ENCODE measurements around the gene RIMS1. TPM values are rescaled to one million over a fixed set of nuclear protein-coding genes. Genes with fewer than 3 reads are reported as not detected.

Gene RIMS1
- polyA plus RNA-seq, 6 donors from 2014 or later: not detected

GRCh38 chr6:72081871-72082270 is 195.5 kb downstream of the RIMS1 start:
- Mint-ChIP-seq H3K4me1 (no peaks in the 10 kb centered on the region), H3K36me3 (no peaks in the 10 kb centered on the region), H3K27ac (no peak overlapping the region), H3K4me3 (no peak overlapping the region), H3K27me3 (peaks cover 10 to 34% (median 23%) of the 10 kb centered on the region in 3 donors), H3K9me3 (no peaks in the 10 kb centered on the region)
- DNase-seq (no peak), ATAC-seq (ENCODE audit: low read depth in 2 of 2) (no peak)

GRCh38 chr6:72083976-72084375 is 197.6 kb downstream of the RIMS1 start:
- H3K4me1 Mint-ChIP-seq: no peaks in the 10 kb centered on the region
- H3K27me3 Mint-ChIP-seq: peaks cover 11 to 20% (median 19%) of the 10 kb centered on the region in 3 donors
- no peak overlapping the region for H3K27ac Mint-ChIP-seq
- no peaks in the 10 kb centered on the region for H3K36me3 Mint-ChIP-seq
- H3K9me3 Mint-ChIP-seq: no peaks in the 10 kb centered on the region
- no peak for DNase-seq
- ATAC-seq (ENCODE audit: low read depth in 2 of 2): no peak
- no peak overlapping the region for H3K4me3 Mint-ChIP-seq

DNA sequence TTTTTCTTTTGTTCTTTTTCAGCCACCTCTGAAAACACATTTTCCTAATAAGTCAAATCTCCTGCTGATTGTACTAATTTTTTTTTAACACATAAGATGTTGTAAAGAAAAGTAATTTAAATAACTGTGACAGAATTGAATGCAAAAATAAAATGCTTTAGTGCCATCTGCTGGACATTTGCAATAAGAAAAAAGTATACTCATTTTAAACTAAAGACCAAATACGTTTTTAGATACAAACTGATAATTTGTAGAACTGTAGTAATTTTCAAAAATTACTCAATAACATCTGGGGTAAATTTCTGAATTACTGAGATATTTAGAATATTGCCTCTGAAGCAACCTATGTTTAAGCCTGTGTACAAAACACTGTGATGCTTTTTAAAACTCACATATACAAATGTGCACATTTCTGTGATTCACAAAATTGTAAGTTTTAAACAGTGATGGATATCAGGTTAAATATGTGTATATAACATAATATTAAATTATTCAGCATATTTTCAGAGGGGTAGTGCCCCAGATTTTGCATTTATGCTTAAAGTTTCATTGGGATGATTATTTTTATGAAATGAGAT is 198.7 kb downstream of the RIMS1 start:
- H3K36me3 Mint-ChIP-seq: no peaks in the 10 kb centered on the region
- H3K27ac Mint-ChIP-seq: no peak overlapping the region
- no peaks in the 10 kb centered on the region for H3K9me3 Mint-ChIP-seq
- H3K4me3 Mint-ChIP-seq: no peak overlapping the region
- DNase-seq (no peak), ATAC-seq (ENCODE audit: low read depth in 2 of 2) (no peak)
- H3K4me1 Mint-ChIP-seq: no peaks in the 10 kb centered on the region
- peaks cover 13 to 20% (median 19%) of the 10 kb centered on the region in 3 donors for H3K27me3 Mint-ChIP-seq

DNA sequence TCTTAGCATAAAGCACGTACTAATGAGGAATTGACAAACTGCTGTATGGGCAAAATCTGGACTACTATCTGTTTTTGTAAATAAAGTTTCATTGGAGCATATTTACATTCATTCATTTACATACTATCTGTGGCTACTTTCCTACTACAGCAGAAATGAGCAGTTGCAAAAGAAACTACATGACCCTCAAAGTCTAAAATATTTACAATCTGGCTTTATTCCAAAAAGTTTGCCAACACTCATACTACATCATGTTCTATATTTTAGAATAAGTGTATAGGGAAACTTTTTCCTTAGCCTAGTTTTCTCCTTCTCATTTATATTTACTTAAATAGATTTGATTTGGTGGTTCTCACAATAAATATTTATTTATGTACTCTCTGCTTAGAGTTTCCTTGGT is 208.2 kb downstream of the RIMS1 start:
- Mint-ChIP-seq H3K4me1 (no peaks in the 10 kb centered on the region), H3K27ac (no peak overlapping the region), H3K36me3 (no peaks in the 10 kb centered on the region), H3K4me3 (no peak overlapping the region), H3K9me3 (peaks cover 0 to 1% (median 0%) of the 10 kb centered on the region in 7 donors), H3K27me3 (no peaks in the 10 kb centered on the region)
- ATAC-seq (ENCODE audit: low read depth in 2 of 2) (no peak), DNase-seq (no peak)

DNA sequence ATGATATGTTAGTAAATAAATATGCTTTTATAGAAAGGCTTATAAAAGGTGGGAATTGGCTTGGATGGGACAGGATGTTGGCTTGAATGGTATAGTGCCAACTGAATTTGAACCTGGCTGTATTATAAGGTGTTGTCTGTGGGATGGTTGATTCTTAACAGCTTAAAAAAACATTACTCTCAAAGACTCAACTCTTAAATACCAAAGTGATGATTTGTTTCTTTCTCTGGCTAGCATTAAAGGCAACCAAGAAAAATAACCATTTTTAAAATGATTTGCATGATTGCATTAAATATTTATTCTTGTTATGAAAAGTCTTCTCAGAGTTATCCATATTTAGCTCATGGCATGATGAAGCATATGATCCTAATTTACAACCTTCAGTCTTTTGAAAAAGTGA is 216.2 kb downstream of the RIMS1 start:
- no peaks in the 10 kb centered on the region for H3K27me3 Mint-ChIP-seq
- ATAC-seq (ENCODE audit: low read depth in 2 of 2) (no peak), DNase-seq (no peak)
- no peak overlapping the region for H3K4me3 Mint-ChIP-seq
- H3K36me3 Mint-ChIP-seq: no peaks in the 10 kb centered on the region
- peaks cover 0 to 1% (median 0%) of the 10 kb centered on the region in 7 donors for H3K9me3 Mint-ChIP-seq
- no peak overlapping the region for H3K27ac Mint-ChIP-seq
- H3K4me1 Mint-ChIP-seq: no peaks in the 10 kb centered on the region

DNA sequence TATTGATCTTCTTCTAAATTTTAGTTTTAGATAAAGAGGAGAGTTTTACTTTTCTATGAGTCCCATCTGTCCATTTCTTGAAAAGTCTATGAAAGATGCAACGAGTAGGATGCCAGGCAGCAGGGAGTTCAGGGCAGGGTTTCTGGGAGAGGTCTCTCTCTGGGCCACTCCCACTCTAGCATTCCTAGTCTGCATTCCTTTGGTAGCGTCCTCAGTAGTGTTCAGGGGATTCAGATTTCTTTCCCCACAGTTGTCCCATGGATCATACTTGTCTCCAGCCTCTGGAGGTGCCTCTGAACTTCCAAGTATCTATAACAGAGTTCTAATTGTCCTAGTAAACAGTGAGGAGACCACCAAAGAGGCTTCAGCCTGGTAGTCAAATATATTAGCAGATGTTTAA is 225.3 kb downstream of the RIMS1 start:
- H3K27me3 Mint-ChIP-seq: peaks cover 0 to 9% (median 0%) of the 10 kb centered on the region in 3 donors
- ATAC-seq (ENCODE audit: low read depth in 2 of 2) (no peak), DNase-seq (no peak)
- H3K36me3 Mint-ChIP-seq: no peaks in the 10 kb centered on the region
- H3K4me1 Mint-ChIP-seq: no peaks in the 10 kb centered on the region
- peaks cover 0 to 4% (median 0%) of the 10 kb centered on the region in 7 donors for H3K9me3 Mint-ChIP-seq
- H3K4me3 Mint-ChIP-seq: no peak overlapping the region
- no peak overlapping the region for H3K27ac Mint-ChIP-seq

- no peak for ATAC-seq (ENCODE audit: low read depth in 2 of 2)
- no peak overlapping the region for H3K27ac Mint-ChIP-seq
- H3K4me3 Mint-ChIP-seq: no peak overlapping the region
- no peaks in the 10 kb centered on the region for H3K27me3 Mint-ChIP-seq
- H3K9me3 Mint-ChIP-seq: peaks cover 0 to 5% (median 0%) of the 10 kb centered on the region in 7 donors
- H3K36me3 Mint-ChIP-seq: no peaks in the 10 kb centered on the region
- no peaks in the 10 kb centered on the region for H3K4me1 Mint-ChIP-seq
- no peak for DNase-seq
Measured at GRCh38 chr6:72130327-72130726, 244.0 kb downstream of the RIMS1 start.

DNA sequence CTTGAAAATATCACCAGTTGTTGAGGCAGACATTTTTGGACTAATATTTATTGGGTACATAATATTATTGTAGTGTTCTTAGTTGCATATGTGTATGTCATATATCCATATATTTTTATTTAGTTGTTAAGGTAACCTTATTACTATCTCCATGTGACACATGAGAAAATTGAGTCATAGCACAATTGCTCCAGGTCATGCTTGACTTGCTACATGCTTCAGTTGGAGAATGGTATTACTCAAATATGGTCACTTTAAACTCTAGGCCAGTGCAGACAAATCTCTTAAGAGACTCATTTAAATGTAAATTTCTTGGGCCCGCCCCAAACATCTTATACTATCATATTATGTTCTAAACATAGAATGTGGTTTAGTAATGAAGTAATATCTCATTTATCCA is 246.1 kb downstream of the RIMS1 start:
- Mint-ChIP-seq H3K27ac (no peak overlapping the region), H3K4me1 (no peaks in the 10 kb centered on the region), H3K9me3 (no peaks in the 10 kb centered on the region), H3K4me3 (no peak overlapping the region), H3K27me3 (no peaks in the 10 kb centered on the region), H3K36me3 (no peaks in the 10 kb centered on the region)
- ATAC-seq (ENCODE audit: low read depth in 2 of 2) (no peak), DNase-seq (no peak)

DNA sequence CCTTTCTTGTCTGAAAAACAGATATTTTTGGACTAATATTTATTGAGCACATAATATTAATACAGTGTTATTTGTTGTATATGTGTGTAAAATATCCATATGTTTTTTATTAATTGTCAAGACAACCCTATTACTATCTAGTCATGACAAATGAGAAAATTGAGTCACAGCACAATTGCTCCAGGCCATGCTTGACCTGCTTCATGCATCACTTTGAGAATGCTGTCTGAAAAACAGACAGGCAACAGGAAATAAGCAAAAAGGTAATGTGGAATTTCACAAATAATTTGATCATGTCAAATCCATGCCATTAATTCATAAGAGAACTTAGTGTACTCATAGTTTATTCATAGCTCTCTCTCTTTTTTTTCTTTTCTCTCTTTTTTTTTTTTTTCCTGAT is 246.5 kb downstream of the RIMS1 start:
- Mint-ChIP-seq H3K27me3 (no peaks in the 10 kb centered on the region), H3K4me3 (no peak overlapping the region), H3K36me3 (no peaks in the 10 kb centered on the region), H3K4me1 (no peaks in the 10 kb centered on the region), H3K27ac (no peak overlapping the region), H3K9me3 (no peaks in the 10 kb centered on the region)
- ATAC-seq (ENCODE audit: low read depth in 2 of 2) (no peak), DNase-seq (no peak)

GRCh38 chr6:72133324-72133723 is 247.0 kb downstream of the RIMS1 start:
- no peak for DNase-seq
- H3K36me3 Mint-ChIP-seq: no peaks in the 10 kb centered on the region
- no peak for ATAC-seq (ENCODE audit: low read depth in 2 of 2)
- no peaks in the 10 kb centered on the region for H3K4me1 Mint-ChIP-seq
- no peaks in the 10 kb centered on the region for H3K27me3 Mint-ChIP-seq
- no peaks in the 10 kb centered on the region for H3K9me3 Mint-ChIP-seq
- H3K4me3 Mint-ChIP-seq: no peak overlapping the region
- H3K27ac Mint-ChIP-seq: no peak overlapping the region

GRCh38 chr6:72140795-72141194 is 254.4 kb downstream of the RIMS1 start:
- DNase-seq (no peak), ATAC-seq (ENCODE audit: low read depth in 2 of 2) (no peak)
- H3K4me1 Mint-ChIP-seq: no peaks in the 10 kb centered on the region
- H3K27ac Mint-ChIP-seq: no peak overlapping the region
- H3K9me3 Mint-ChIP-seq: peaks cover 0 to 4% (median 0%) of the 10 kb centered on the region in 7 donors
- H3K4me3 Mint-ChIP-seq: no peak overlapping the region
- H3K27me3 Mint-ChIP-seq: no peaks in the 10 kb centered on the region
- no peaks in the 10 kb centered on the region for H3K36me3 Mint-ChIP-seq

DNA sequence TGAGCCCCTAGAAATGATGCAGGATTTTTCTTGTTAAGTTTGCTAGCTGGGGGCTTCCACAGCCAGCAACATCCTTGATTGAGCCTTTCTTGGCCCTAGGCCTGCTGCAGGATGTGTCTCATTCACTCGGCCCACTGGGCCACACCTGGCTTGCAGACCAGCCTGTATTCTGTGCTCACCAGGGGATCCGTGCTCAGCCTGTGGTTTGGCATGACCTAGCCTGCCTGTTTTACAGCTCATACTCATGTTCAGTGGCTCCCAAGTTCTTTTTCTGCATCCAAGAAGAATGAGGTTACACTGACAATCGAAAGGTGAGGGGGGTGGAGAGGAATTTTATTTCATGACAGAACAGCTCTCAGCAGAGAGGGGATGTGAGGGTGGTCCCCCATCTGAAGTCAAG is 263.4 kb downstream of the RIMS1 start:
- no peak for ATAC-seq (ENCODE audit: low read depth in 2 of 2)
- no peak overlapping the region for H3K4me3 Mint-ChIP-seq
- no peaks in the 10 kb centered on the region for H3K36me3 Mint-ChIP-seq
- H3K27me3 Mint-ChIP-seq: no peaks in the 10 kb centered on the region
- peak overlapping the region in 1 of 6 donors; percentile 55 for H3K27ac Mint-ChIP-seq
- peaks cover 5 to 60% (median 14%) of the 10 kb centered on the region in 7 donors for H3K9me3 Mint-ChIP-seq
- H3K4me1 Mint-ChIP-seq: no peaks in the 10 kb centered on the region
- no peak for DNase-seq

GRCh38 chr6:72151742-72152141 is 265.4 kb downstream of the RIMS1 start:
- H3K27ac Mint-ChIP-seq: no peak overlapping the region
- H3K9me3 Mint-ChIP-seq: peaks cover 5 to 49% (median 14%) of the 10 kb centered on the region in 7 donors
- ATAC-seq (ENCODE audit: low read depth in 2 of 2) (no peak), DNase-seq (no peak)
- H3K4me1 Mint-ChIP-seq: no peaks in the 10 kb centered on the region
- H3K4me3 Mint-ChIP-seq: no peak overlapping the region
- H3K27me3 Mint-ChIP-seq: no peaks in the 10 kb centered on the region
- H3K36me3 Mint-ChIP-seq: no peaks in the 10 kb centered on the region

- no peaks in the 10 kb centered on the region for H3K4me1 Mint-ChIP-seq
- DNase-seq (no peak), ATAC-seq (ENCODE audit: low read depth in 2 of 2) (no peak)
- H3K4me3 Mint-ChIP-seq: no peak overlapping the region
- peaks cover 12 to 21% (median 14%) of the 10 kb centered on the region in 3 donors for H3K27me3 Mint-ChIP-seq
- no peaks in the 10 kb centered on the region for H3K36me3 Mint-ChIP-seq
- no peak overlapping the region for H3K27ac Mint-ChIP-seq
- H3K9me3 Mint-ChIP-seq: no peaks in the 10 kb centered on the region
Measured at GRCh38 chr6:72175916-72176315, 289.6 kb downstream of the RIMS1 start.

Measured in naive B cell (primary cell).